Astrocyte (in vitro differentiated cells and primary cell): ENCODE data around the gene PBX1.

ENCODE experiments used
- EZH2 ChIP-seq: IDR thresholded peaks from 2 replicates; pipeline ENCODE4 v1.6.1; 2012; ENCODE audit warnings: mild to moderate bottlenecking, low read length, inconsistent platforms; ENCODE audit not compliant: insufficient read depth
- TF ChIP-seq, protein P1 (sequence below): IDR thresholded peaks from 2 replicates; pipeline ENCODE4 v1.5.1; 2011; ENCODE audit warnings: low read depth, mild to moderate bottlenecking, inconsistent platforms, low read length, moderate library complexity; ENCODE audit not compliant: insufficient read depth

DNA sequence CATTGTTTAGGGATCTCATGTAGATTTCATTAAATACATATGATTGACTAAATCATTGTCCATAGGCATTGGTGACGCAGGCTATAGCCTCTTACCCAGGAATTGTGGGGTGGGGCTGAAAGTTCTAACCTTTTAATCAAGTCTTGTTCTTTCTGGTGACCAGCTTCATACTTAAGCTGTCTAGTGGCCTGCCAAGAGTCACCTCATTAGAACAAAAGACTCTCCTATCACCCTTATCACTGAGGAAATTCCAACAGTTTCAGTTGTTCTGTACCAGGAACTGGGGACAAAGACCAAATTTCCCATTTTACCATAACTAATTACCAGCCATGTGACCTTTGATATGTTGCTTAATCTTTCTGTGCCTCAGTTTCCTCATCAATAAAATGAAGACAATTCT is 298.5 kb downstream of the PBX1 start:
- TF ChIP-seq EZH2, result no peak
- TF ChIP-seq, protein P1, sequence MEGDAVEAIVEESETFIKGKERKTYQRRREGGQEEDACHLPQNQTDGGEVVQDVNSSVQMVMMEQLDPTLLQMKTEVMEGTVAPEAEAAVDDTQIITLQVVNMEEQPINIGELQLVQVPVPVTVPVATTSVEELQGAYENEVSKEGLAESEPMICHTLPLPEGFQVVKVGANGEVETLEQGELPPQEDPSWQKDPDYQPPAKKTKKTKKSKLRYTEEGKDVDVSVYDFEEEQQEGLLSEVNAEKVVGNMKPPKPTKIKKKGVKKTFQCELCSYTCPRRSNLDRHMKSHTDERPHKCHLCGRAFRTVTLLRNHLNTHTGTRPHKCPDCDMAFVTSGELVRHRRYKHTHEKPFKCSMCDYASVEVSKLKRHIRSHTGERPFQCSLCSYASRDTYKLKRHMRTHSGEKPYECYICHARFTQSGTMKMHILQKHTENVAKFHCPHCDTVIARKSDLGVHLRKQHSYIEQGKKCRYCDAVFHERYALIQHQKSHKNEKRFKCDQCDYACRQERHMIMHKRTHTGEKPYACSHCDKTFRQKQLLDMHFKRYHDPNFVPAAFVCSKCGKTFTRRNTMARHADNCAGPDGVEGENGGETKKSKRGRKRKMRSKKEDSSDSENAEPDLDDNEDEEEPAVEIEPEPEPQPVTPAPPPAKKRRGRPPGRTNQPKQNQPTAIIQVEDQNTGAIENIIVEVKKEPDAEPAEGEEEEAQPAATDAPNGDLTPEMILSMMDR, result no peak
